PFSK-1 (cell line): Measurements from ENCODE around the gene LIPC.

Experiments used
- FOXP2 ChIP-seq: optimal IDR thresholded peaks from 2 replicates; pipeline ENCODE3; 2011; ENCODE audit warnings: borderline replicate concordance, control low read depth, inconsistent platforms; ENCODE audit not compliant: insufficient read depth; ENCODE audit errors: extremely low read length, extremely low read depth
- POLR2AphosphoS5 ChIP-seq: IDR thresholded peaks from 2 replicates; pipeline ENCODE4 v1.6.1; 2012; ENCODE audit warnings: low read depth, mild to moderate bottlenecking, control low read depth, low read length, moderate library complexity
- SIN3A ChIP-seq: IDR thresholded peaks from 2 replicates; pipeline ENCODE4 v1.6.1; 2012; ENCODE audit warnings: mild to moderate bottlenecking, low read length, moderate library complexity, borderline replicate concordance; ENCODE audit not compliant: insufficient read depth
- TAF1 ChIP-seq: IDR thresholded peaks from 2 replicates; pipeline ENCODE4 v1.6.1; 2012; ENCODE audit warnings: low read length, control low read depth, borderline replicate concordance; ENCODE audit not compliant: insufficient read depth
- TF ChIP-seq, protein P1 (sequence below), 2 experiments: IDR thresholded peaks; 2 replicates each; pipeline versions ENCODE4 v1.6.1 to v1.8.0; 2011 to 2012; ENCODE audit warnings: low read depth in 2 of 2, low read length in 2 of 2, control low read depth in 1 of 2, inconsistent platforms in 1 of 2, mild to moderate bottlenecking in 1 of 2, moderate library complexity in 1 of 2; ENCODE audit not compliant: insufficient read depth in 1 of 2

Gene LIPC

DNA sequence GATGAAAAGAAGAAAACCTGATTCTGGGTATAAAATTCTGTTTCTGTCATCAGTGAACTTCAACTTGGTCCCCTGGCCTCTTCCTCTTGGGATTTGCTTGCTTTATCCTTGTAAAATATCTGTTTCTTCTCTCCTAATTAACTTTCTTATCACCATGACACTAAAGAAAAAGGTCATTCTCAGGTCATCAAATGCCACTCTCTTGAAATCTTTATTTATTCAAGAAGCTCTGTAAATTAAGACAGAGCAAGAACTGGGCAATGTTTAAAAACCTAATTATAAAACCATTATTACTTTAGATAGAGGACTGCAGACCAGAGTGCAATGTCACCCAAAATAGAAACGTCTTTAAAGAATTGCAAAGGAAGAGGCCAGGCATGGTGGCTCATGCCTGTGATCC, 6.0 kb upstream of the LIPC start:
- TF ChIP-seq POLR2AphosphoS5 (no peak), TAF1 (no peak), SIN3A (no peak), FOXP2 (no peak)
- TF ChIP-seq, protein P1, sequence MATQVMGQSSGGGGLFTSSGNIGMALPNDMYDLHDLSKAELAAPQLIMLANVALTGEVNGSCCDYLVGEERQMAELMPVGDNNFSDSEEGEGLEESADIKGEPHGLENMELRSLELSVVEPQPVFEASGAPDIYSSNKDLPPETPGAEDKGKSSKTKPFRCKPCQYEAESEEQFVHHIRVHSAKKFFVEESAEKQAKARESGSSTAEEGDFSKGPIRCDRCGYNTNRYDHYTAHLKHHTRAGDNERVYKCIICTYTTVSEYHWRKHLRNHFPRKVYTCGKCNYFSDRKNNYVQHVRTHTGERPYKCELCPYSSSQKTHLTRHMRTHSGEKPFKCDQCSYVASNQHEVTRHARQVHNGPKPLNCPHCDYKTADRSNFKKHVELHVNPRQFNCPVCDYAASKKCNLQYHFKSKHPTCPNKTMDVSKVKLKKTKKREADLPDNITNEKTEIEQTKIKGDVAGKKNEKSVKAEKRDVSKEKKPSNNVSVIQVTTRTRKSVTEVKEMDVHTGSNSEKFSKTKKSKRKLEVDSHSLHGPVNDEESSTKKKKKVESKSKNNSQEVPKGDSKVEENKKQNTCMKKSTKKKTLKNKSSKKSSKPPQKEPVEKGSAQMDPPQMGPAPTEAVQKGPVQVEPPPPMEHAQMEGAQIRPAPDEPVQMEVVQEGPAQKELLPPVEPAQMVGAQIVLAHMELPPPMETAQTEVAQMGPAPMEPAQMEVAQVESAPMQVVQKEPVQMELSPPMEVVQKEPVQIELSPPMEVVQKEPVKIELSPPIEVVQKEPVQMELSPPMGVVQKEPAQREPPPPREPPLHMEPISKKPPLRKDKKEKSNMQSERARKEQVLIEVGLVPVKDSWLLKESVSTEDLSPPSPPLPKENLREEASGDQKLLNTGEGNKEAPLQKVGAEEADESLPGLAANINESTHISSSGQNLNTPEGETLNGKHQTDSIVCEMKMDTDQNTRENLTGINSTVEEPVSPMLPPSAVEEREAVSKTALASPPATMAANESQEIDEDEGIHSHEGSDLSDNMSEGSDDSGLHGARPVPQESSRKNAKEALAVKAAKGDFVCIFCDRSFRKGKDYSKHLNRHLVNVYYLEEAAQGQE (IDR thresholded peaks at IDR 0.05; ENCODE audit: insufficient read depth in 1 of 2, low read depth in 2 of 2, low read length in 2 of 2) = no peak

DNA sequence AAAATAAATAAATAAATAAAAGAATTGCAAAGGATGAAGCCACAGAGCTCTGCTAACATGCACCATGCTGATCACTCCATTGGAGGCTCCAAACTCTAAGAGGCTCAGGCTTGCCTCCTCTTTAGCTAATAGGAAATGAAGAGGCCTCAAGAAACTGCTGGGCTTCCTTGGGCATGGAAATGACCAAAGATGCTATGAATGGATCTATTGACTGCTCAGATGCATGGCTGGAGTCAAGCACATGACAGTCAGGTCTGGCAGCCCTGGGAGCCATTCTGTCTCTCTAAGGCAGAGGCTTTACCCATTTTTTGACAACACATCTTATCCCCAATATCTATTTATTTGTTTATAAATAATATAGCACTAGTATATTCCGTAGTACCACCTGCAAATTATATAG, 5.3 kb upstream of the LIPC start:
- no peak for TF ChIP-seq POLR2AphosphoS5
- no peak for TF ChIP-seq TAF1
- TF ChIP-seq, protein P1 (IDR thresholded peaks at IDR 0.05; ENCODE audit: insufficient read depth in 1 of 2, low read depth in 2 of 2, low read length in 2 of 2) = no peak
- TF ChIP-seq FOXP2 = no peak
- TF ChIP-seq SIN3A = no peak

DNA sequence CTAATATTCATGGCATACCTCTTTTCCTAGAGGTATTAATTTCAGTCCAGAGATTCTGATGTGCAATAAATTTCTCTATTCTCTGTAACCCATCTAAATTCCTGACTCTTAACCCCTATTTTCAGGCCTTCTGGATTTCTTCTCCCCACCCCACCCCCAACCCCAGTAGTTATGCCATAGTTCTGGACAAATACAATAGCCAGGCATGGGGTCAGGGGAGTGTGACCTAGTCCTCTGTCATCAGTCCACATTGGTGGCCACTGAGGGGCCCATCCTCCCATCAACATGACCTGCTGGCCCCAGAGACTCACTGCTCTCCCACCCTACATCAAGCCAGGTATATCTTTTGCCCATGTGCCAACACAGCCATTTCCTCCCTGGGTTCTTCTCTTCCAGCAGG, 3.8 kb upstream of the LIPC start:
- no peak for TF ChIP-seq TAF1
- TF ChIP-seq, protein P1 (IDR thresholded peaks at IDR 0.05; ENCODE audit: insufficient read depth in 1 of 2, low read depth in 2 of 2, low read length in 2 of 2) = no peak
- TF ChIP-seq FOXP2 = no peak
- no peak for TF ChIP-seq SIN3A
- no peak for TF ChIP-seq POLR2AphosphoS5

DNA sequence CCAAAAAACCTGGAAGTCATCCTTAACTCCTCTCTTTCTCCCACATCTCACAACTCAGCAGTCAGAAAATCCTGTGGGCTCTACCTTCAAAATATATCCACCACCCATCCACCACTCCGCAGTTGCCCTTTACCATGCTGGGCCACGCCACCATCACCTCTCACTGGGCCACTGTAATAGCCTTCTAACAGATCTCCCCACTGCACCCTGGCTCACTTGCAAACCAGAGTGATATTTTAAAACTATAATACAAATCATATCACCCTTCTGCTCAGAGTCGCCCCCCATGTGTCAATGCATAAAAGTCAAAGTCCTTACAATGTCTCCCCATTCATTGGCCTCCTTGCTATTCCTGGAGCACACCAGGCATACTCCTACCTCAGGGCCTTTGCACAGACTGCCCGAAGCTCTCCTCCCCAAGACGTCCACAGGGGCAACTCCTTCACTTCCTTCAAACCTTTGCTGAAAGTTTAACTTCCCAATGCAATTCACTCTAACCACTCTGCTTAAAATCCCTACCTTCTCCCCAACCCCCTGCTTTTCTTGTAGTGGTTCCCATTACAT, 1.5 kb upstream of the LIPC start:
- TF ChIP-seq SIN3A = no peak
- TF ChIP-seq, protein P1 (IDR thresholded peaks at IDR 0.05; ENCODE audit: insufficient read depth in 1 of 2, low read depth in 2 of 2, low read length in 2 of 2) = no peak
- TF ChIP-seq FOXP2 = no peak
- TF ChIP-seq TAF1 = no peak
- TF ChIP-seq POLR2AphosphoS5 = no peak

DNA sequence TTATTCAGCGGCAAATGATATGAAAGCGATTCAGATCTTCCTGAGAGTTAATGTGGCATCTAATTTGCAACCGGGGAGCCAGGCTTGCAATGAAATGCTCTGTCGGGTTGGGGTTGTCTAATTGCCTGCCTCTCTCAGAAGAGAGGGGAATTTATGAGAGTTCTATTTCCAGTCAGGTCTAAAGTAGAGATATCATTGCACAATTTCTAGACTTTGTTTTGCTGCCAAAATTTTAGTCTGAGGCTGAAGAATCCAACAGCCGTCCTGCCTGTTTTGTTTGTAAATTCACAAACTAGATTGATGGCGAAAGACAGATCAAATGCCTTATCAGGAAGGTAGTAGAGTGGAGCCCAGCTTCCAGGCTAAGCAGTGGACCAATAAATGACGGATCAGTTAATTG, 610 bp downstream of the LIPC start:
- TF ChIP-seq, protein P1 (IDR thresholded peaks at IDR 0.05; ENCODE audit: insufficient read depth in 1 of 2, low read depth in 2 of 2, low read length in 2 of 2) = no peak
- TF ChIP-seq POLR2AphosphoS5 (no peak), TAF1 (no peak), FOXP2 (no peak)
